NCI-H510A treated with DMSO at 0.1 percent for 48 hours (cell line): ENCODE data around the gene F12.

Source experiments
- DNase-seq: peaks from one replicate; lab custom pipeline; 2025; lab: John Stamatoyannopoulos, UW

The F12 gene

DNA sequence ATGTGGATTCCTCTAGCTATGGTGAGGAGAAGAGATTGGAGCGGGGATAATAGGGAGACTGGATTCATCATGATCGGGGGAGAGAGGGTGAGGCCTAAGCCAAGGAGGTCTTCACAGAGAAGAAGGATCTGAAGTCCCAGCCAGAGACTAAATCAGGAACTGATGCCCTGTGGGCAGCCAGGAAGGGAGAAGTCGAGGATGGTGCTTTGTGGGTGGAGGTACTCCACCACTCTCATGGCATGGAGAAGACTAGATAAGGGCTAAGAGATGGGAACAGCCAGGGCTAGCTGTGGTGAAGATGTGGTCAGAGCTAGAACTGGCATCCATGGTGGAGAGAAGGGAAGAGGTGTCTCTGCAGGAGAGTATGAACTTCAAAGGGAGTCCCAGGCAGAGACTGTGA, 54.7 kb downstream of the F12 start:
- DNase-seq, result no peak

DNA sequence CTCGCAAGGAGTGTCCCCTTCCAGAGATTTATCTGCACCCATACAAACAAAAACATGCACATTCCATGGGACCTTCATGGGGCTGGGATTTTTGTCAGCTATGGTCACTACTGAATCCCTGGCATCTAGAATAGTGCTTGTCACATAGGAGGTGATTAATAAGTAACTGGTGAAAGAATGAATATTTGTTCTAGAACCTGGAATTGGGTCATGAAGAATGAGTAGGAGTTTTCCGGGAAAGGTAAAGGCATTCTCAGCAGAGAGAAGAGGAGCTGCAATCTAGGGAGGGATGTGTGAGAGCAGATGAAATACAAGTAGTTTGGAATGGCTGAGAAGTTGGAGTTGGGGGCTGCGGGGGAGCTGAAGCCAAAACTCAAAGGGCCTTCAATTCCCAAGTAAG, 55.1 kb downstream of the F12 start:
- no peak for DNase-seq

DNA sequence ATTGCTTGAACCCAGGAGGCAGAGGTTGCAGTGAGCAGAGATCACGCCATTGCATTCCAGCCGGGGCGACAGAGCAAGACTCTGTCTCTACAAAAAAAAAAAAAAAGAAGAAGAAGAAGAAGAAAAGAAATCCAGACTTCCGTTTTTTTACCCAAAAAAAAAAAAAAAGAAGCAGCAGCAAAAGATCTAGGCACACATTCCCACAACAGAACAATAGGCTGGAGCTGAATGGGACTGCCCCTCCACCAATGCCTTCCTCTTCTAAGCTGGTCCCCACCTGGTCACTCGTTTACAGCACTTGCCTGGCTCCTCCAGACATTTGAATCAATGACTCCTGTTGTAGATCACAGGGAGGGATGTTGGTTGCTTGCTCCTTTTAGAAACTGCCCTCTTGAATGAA, 56.3 kb downstream of the F12 start:
- no peak for DNase-seq
